Activated CD8-positive, alpha-beta memory T cell treated with anti-CD3 and anti-CD28 coated beads, Interleukin-2, amount 50 U/mL, for 1 hour (primary cell): ENCODE results near the gene PCCA.
"Not testable (repeated sequence)": the region's sequence is repeated elsewhere in the genome, so short reads cannot be mapped to it uniquely, and the experiment has no call there.

Experiments used
- DNase-seq: peaks from one replicate; pipeline ENCODE4 v3.0.0-alpha.2; 2020; ENCODE audit errors: extremely low read depth

The PCCA gene

DNA sequence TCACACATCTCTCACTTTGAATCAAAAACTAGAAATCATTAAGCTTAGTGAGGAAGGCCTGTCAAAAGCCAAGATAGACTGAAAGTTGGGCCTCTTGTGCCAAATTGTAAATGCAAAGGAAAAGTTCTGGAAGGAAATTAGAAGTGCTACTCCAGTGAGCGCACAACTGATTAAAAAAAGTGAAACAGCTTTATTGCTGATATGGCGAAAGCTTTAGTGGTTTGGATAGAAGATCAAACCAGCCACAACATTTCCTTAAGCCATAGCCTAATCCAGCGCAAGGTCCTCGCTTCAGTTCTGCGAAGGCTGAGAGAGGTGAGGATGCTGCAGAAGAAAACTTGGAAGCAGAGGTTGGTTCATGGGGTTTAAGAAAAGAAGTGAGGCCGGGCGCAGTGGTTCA lies 7.6 kb downstream of the PCCA start:
- DNase-seq = no peak

DNA sequence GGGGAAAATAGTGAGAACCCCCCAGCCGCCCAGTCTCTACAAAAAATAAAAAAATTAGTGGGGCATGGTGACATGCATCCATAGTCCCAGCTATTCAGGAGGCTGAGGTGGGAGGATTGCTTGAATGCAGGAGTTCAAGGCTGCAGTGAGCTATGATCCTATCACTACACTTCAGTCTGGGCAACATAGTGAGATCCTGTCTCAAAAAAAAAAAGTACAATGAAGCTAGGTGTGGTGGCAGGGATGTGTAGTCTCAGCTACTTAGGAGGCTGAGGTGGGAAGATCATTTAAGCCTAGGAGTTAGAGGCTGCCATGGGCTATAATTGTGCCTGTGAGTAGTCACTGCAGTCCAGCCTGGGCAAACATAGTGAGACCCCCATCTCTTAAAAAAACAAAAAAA lies 8.9 kb downstream of the PCCA start:
- no peak for DNase-seq

DNA sequence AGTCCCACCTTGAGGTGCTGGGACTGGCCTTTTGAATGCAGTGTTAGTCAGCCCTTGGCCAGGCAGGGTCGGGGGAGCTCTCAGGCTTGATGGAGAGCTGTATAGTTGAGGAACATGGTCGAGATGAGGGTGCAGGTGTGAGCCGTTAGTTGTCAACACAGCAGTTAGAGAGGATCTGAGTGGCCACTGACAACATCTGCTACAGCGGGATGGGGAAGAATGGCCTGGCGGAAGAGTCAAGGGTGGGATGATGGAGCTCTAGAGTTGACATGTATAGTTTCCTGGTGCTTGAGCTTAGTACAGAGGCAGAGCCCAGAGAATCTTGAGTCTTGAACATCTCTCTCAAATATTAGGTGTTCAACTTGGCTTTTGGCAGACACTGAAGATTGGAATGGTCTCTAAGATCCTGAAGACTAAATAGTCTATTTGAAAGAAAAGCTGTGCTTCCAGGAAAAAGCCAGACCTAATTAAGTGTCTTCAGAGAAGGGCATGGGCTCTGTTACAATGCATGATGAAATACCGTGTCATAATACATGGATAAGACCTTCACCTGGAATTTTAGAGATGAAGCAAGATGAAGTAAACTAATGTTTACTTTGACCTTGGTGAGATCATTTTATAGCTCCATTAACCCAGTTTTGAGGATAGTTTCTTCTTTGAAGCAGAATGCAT lies 9.7 kb downstream of the PCCA start:
- no peak for DNase-seq

- not testable (repeated sequence) for DNase-seq
Observed at GRCh38 chr13:100099117-100099445, 10.2 kb downstream of the PCCA start.

DNA sequence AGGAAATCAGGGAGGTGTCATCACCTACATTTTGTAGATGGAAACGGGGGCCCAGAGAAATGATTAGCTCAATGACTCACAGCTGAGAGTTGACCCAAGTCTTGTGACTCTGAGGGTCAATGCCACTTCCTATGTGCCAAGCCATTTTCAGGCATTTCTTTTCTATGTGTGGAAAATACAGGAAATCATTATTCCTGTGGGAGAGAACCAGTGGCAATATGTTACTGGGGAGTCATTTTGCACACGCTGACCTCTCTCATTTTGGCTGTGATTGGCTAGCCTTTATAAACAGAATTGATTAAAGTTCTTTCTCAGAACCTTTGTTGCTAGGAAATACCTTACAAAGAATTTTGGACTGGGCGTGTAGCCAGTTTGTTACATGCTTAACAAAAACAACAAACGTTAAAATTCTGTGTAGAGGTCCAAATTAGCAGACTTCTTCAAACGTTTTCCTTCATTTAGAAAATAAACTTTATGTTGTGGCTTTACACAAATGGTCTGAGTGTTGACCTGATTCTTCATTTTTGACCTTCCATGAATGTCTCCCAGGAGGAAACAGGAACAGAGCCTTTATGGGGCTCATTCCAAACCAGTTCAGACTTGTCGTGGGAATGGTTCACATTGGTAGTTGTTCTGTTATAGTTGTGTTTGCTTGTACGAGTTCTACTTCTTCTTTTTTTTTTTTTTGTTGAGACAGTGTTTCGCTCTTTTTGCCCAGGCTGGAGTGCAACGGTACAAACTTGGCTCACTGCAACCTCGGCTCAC lies 11.4 kb downstream of the PCCA start:
- no peak for DNase-seq

DNA sequence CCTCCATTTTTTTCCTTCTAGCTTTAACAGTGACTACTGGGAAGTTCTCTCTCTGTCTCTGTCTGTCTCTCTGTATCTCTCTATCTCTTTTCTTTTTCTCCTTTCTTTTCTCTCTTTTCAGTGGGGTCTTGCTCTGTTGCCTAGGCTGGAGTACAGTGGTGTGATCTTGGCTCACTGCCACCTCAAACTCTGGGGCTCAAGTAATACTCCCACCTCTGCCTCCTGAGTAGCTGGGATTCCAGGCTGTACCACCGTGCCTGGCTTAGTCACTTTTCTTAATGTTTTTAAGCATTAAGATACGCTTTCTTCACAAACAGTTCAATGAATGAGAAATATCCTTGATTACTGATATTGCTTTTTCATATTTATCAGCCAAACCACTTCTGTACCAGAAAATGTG lies 13.1 kb downstream of the PCCA start:
- DNase-seq = no peak

DNA sequence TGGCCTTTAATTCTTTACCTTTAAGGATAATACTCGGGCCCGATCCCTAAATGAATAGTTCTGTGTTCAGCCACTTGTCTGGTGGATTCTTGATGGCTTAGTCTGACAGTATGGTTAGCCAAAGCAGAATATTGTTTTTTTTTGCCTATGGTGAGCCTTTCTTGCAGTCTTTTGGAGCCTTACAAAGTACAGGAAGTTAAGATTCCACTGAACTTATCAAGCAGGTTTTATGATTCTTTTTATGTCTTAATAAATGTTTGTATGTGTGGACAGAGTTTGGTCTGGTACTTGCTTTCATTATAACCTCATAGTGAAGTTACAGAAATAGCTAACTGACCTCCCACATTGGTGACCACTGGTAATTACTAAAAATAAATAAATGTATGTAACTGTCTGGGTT lies 17.1 kb downstream of the PCCA start:
- DNase-seq = no peak

DNA sequence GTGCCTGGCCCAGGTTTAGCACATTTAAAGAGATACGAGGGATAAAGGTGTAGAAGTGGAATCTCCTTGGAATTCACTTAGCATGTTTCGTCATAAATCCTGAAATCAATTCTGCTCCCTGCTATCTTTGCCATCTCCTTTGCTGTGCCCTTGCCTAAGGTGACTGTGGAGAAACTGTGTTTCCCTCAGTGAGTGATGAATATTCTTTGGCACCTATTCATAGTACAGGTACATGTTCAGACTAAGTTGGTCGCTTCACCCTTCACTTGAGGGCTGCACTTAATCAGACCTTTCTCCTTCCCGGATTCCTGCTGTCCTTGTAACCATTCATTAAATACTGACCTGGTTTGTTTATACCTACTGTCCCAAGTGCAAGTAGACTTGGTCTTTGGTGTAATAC lies 17.8 kb downstream of the PCCA start:
- no peak for DNase-seq

DNA sequence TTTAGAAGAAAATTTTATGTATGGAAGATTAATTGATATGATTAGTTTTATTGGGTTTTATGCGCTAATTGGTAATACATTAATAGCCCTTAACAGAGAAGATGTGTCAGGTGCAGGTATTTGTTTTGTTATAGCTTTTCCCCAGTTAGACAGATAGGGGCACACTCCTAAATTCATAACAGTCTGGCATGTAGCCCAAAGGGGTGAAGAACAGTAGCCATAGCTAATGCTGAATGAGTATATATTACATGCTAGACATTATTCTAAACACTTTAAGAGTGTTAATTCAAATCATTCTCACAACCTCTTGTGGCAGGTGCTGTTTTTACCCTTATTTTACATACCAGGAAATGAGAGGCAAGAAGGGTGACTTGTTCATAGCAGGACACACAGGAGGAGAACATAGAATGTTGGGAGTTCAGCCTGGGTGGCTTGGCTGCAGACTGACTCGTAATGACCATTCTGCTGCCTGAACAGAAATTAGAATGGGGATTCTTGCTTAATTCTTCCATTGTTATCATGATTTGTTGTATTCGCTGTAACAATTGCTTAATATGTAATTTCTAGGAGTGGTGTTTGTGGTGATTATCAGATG lies 20.1 kb downstream of the PCCA start:
- no peak for DNase-seq

GRCh38 chr13:100110269-100110668 lies 21.4 kb downstream of the PCCA start:
- DNase-seq = no peak

DNA sequence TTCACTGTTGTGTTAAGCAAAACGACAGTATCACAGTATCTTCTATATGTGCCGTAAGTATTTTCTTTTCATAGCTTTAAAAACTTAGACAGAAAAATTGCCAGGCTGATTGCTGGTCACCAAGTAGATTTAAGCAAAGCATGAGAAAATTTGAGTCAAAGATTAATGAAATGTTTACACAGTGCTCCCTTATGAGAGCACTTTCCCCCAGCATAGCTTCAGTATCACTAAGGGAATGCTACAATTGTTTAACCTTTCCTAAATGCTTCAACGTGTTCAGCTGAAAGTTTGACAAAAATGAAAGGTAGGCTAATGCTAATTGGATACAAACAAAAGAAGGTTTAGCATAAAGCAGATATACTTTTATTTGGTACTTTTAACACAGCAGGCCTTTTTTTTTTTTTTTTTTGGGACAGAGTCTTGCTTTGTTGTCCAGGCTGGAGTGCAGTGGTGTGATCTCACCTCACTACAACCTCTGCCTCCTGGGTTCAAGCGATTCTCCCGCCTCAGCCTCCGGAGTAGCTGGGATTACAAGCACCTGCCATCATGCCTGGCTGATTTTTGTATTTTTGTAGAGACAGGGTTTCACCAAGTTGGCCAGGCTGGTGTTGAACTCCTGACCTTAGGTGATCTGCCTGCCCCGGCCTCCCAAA lies 23.4 kb downstream of the PCCA start:
- no peak for DNase-seq

DNA sequence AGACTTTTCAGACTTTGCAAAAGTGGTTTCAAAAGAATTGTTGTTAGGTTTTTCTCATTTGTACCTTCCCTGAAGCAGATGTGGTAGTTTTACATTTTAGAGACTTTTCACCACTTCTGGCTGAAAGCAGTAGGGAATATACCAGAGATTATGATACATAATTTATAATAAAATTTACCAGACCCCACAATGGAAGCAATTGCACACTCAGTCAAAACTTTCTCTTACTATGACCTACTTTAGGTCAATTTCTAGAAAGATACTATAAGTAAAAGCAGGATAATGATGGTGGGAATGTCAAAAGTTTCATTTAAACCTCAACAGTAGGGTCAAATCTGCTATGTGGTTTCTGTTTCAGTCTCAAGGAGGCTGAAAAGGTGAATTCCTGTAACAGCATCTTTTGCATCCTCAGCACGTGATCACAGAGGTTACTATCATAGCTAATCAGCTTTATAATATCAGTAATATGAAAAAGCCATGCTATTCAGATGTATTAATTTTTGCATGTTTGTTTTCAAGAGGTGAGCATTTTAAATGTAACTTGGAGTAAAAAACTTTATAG lies 26.9 kb downstream of the PCCA start:
- DNase-seq = no peak

GRCh38 chr13:100124265-100124664 lies 35.4 kb downstream of the PCCA start:
- DNase-seq = no peak

DNA sequence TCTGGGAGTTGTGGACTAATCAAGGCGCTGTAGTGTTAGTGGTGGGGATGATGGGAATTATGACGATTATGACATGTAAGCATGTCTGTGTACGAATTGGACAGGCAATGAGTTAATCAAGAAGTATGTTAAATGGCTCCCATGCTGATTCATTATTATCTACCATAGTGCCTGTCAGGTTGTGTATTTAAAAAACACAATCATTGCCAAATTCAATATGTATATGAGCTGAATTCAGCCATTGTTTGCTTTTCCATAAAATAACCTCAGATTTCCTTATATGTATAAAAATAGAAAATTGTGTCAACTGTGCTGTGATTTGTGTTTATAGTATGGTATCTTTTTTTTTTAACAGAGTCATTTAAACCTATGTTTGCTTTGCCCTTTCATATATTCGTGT lies 37.1 kb downstream of the PCCA start:
- no peak for DNase-seq

DNA sequence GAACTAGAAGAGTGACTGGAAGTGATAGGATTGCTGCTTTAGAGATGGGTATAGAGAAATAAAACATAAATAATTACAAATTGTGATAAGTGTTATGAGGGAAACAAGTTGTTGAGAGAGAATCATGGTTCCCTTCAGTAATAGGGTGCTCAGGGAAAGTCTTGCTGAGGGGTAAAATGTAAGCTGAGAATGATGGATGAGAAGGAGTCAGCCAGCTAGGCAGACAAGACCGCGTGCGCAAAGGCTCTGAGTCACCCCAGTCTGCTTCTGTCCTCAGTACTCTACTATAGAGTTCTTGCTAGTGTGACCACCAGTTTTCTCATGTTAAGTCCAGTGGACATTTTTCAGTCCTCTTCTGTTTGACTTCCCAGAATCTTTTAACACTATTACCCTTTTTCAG lies 39.5 kb downstream of the PCCA start:
- no peak for DNase-seq

DNA sequence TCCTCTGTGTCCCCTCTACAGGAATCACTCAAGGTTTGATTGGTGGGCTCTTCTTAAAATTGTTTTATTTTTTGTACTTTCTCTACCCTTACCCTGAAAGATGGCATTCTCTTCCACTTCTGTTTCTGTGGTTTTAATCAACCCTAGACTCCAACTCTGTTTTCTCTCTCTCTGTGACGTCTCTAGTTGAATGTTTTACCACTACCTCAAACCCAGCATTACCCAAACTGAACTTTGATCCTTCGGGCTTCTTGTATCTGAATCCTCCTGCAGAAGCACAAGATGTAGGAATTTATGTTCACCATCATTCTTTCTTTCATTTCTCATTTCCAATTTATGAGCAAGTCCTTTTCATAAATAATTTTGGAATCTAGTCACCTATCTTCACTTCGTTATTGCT lies 39.9 kb downstream of the PCCA start:
- no peak for DNase-seq

GRCh38 chr13:100129605-100130004 lies 40.7 kb downstream of the PCCA start:
- no peak for DNase-seq

- DNase-seq = no peak
Observed at GRCh38 chr13:100130092-100130491, 41.2 kb downstream of the PCCA start.

DNA sequence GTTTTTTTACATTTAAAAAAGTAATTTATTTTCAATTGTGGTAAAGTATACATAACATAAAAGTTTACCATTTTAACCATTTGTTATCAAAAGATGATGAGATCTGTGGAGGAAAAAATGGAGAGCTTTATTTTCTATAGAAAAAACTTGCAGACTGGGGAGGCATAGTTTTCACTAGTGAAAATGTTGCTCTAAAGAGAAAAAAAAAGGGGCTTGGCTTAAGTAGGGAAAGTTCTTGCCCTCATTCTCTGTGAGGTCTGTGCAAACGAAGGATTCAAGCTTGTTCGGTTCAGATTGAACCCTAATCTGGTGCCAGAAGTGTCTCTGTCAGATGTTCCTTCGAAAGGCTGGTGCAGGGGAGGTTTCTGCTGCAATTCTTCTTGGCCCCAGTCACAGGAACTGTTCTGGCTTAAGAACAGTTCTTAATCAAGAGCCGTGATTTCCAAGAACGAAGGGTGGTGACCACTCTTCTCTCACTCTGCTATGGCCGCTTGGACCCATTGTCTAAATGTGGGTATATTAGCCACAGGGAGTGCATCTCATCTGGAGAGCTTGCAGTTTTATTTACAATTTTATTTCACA lies 42.1 kb downstream of the PCCA start:
- no peak for DNase-seq

GRCh38 chr13:100131863-100132574 lies 43.1 kb downstream of the PCCA start:
- no peak for DNase-seq

DNA sequence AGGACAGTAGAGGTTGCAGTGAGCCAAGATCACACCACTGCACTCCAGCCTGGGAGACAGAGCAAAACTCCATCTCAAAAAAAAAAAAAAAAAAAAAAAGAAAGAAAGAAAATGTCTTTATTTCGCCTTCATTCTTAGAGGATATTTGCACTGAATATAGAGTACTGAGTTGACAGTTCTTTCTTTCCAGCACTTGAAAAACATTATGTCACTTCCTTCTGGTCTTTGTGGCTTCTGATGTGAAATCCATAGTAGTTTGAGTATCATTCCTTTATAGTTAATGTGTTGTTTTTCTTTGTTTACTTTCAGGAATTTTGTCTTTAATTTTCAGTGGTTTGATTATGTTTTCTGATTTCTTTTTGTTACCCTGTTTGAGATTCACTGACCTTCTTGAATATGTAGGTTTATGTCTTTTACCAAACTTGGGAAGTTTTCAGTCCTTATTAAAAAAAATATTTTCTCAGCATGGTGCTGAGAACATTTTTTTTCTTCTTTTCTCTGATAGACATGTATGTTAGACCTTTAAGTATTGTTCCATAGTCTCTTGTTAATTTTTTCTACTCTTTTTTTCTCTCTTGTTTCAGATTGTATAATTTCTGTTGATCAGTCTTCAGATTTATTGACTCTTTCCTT lies 50.1 kb downstream of the PCCA start:
- no peak for DNase-seq
